Measurements from ENCODE around the gene SLC39A11. TPM values are rescaled to one million over a fixed set of nuclear protein-coding genes. Genes with fewer than 3 reads are reported as not detected.

Gene SLC39A11
- total and polyA plus RNA-seq, 2 experiments from 2014 or later: 11.7 to 16.4 TPM

- no peaks in the 10 kb centered on the region for H3K9me2 ChIP-seq (ENCODE audit: insufficient read depth)
- no peaks in the 10 kb centered on the region for H3K79me2 ChIP-seq (ENCODE audit: insufficient read depth)
- no peak overlapping the region for H3K9ac ChIP-seq
- no peak for TF ChIP-seq EZH2phosphoT487 (IDR thresholded peaks at IDR 0.05; ENCODE audit: insufficient read depth, low read depth)
- no peak overlapping the region for H3K4me3 ChIP-seq
- no peak overlapping the region for H3K4me2 ChIP-seq (ENCODE audit: unreplicated experiment)
- in situ Hi-C loops (cut with MboI): no loop called here
- 82 to 87% methylated on average over 11 of the region's 11 CpGs for WGBS, 2 experiments (ENCODE audit: low coverage in 1 of 2, low lambda C conversion rate in 2 of 2, missing lambda C conversion rate in 2 of 2)
- no peaks in the 10 kb centered on the region for H3F3A ChIP-seq (ENCODE audit: insufficient read depth)
- H3K27me3 ChIP-seq (replicated peaks; ENCODE audit: insufficient read depth): no peaks in the 10 kb centered on the region
- H3K27ac ChIP-seq: no peak overlapping the region
- H3K4me1 ChIP-seq (ENCODE audit: insufficient read depth): no peaks in the 10 kb centered on the region
- no peaks in the 10 kb centered on the region for H3K36me3 ChIP-seq (ENCODE audit: low read depth)
- DNase-seq: no peak
- no peak overlapping the region for H2AFZ ChIP-seq
- H3K9me3 ChIP-seq (ENCODE audit: low read depth): no peaks in the 10 kb centered on the region
- H4K20me1 ChIP-seq (ENCODE audit: insufficient read depth): no peaks in the 10 kb centered on the region
Measured at GRCh38 chr17:72648702-72649101, 443.8 kb downstream of the SLC39A11 start.

DNA sequence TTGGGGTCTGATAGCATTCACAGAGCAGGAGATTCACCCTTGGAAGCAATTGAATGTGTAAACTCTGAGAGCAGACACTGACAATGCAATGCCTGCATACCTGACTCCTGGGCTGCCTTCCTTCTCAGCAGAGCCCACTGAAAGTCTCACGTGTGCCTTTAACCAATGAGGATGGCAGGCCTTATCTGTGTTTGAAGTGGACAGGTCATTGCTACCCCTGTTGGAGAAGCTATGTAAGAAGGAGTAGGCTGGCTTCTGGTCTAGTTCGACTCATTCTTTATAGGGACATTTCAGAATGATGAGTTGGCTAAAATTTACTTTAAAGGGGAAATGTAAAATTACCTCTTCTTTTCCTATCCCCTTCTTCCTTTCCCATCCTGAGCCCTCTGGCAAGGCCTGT, 446.3 kb downstream of the SLC39A11 start:
- no peak for TF ChIP-seq EZH2phosphoT487 (IDR thresholded peaks at IDR 0.05; ENCODE audit: insufficient read depth, low read depth)
- no peak for TF ChIP-seq EZH2 (IDR thresholded peaks at IDR 0.05; ENCODE audit: insufficient read depth, poor library complexity, severe bottlenecking)
- 52 to 62% methylated on average over 2 of the region's 2 CpGs for WGBS, 2 experiments (ENCODE audit: low coverage in 1 of 2, low lambda C conversion rate in 2 of 2, missing lambda C conversion rate in 2 of 2)
- in situ Hi-C loops (cut with MboI): no loop called here

GRCh38 chr17:72644492-72644891, 448.0 kb downstream of the SLC39A11 start:
- H3K9ac ChIP-seq: no peak overlapping the region
- peaks cover 7% of the 10 kb centered on the region; the same call in 1 of the 2 replicates for H3K27me3 ChIP-seq (replicated peaks; ENCODE audit: insufficient read depth)
- H4K20me1 ChIP-seq (ENCODE audit: insufficient read depth): no peaks in the 10 kb centered on the region
- TF ChIP-seq EZH2 (IDR thresholded peaks at IDR 0.05; ENCODE audit: insufficient read depth, poor library complexity, severe bottlenecking): no peak
- TF ChIP-seq EZH2phosphoT487 (IDR thresholded peaks at IDR 0.05; ENCODE audit: insufficient read depth, low read depth): no peak
- H2AFZ ChIP-seq: no peak overlapping the region
- no peaks in the 10 kb centered on the region for H3F3A ChIP-seq (ENCODE audit: insufficient read depth)
- DNase-seq: no peak
- H3K4me1 ChIP-seq (ENCODE audit: insufficient read depth): no peaks in the 10 kb centered on the region
- in situ Hi-C loops (cut with MboI): no loop called here
- no peaks in the 10 kb centered on the region for H3K9me2 ChIP-seq (ENCODE audit: insufficient read depth)
- WGBS, 2 experiments (ENCODE audit: low coverage in 1 of 2, low lambda C conversion rate in 2 of 2, missing lambda C conversion rate in 2 of 2): 72 to 81% methylated on average over 4 of the region's 4 CpGs
- no peak overlapping the region for H3K27ac ChIP-seq
- H3K9me3 ChIP-seq (ENCODE audit: low read depth): no peaks in the 10 kb centered on the region
- no peak overlapping the region for H3K4me3 ChIP-seq
- no peak overlapping the region for H3K4me2 ChIP-seq (ENCODE audit: unreplicated experiment)
- H3K79me2 ChIP-seq (ENCODE audit: insufficient read depth): no peaks in the 10 kb centered on the region
- no peaks in the 10 kb centered on the region for H3K36me3 ChIP-seq (ENCODE audit: low read depth)

More for the DNA sequence above, 446.3 kb downstream of the SLC39A11 start:
- H3K9ac ChIP-seq: no peak overlapping the region
- no peaks in the 10 kb centered on the region for H3K27me3 ChIP-seq (replicated peaks; ENCODE audit: insufficient read depth)
- peak; percentile 8 for DNase-seq
- no peaks in the 10 kb centered on the region for H3F3A ChIP-seq (ENCODE audit: insufficient read depth)
- H3K4me3 ChIP-seq: no peak overlapping the region
- H3K36me3 ChIP-seq (ENCODE audit: low read depth): no peaks in the 10 kb centered on the region
- H3K4me1 ChIP-seq (ENCODE audit: insufficient read depth): no peaks in the 10 kb centered on the region
- H2AFZ ChIP-seq: no peak overlapping the region
- no peaks in the 10 kb centered on the region for H4K20me1 ChIP-seq (ENCODE audit: insufficient read depth)
- no peaks in the 10 kb centered on the region for H3K9me3 ChIP-seq (ENCODE audit: low read depth)
- H3K4me2 ChIP-seq (ENCODE audit: unreplicated experiment): no peak overlapping the region
- no peak overlapping the region for H3K27ac ChIP-seq
- no peaks in the 10 kb centered on the region for H3K9me2 ChIP-seq (ENCODE audit: insufficient read depth)
- H3K79me2 ChIP-seq (ENCODE audit: insufficient read depth): no peaks in the 10 kb centered on the region

GRCh38 chr17:72643575-72644216, 448.8 kb downstream of the SLC39A11 start:
- H3F3A ChIP-seq (ENCODE audit: insufficient read depth): no peaks in the 10 kb centered on the region
- H3K36me3 ChIP-seq (ENCODE audit: low read depth): no peaks in the 10 kb centered on the region
- no peak overlapping the region for H3K9ac ChIP-seq
- no peak overlapping the region for H2AFZ ChIP-seq
- H3K4me3 ChIP-seq: no peak overlapping the region
- H3K4me2 ChIP-seq (ENCODE audit: unreplicated experiment): no peak overlapping the region
- no peaks in the 10 kb centered on the region for H3K9me2 ChIP-seq (ENCODE audit: insufficient read depth)
- peaks cover 7% of the 10 kb centered on the region; the same call in 1 of the 2 replicates for H3K27me3 ChIP-seq (replicated peaks; ENCODE audit: insufficient read depth)
- DNase-seq: no peak
- no peaks in the 10 kb centered on the region for H3K9me3 ChIP-seq (ENCODE audit: low read depth)
- WGBS, 2 experiments (ENCODE audit: low coverage in 1 of 2, low lambda C conversion rate in 2 of 2, missing lambda C conversion rate in 2 of 2): 58 to 61% methylated on average over 4 of the region's 4 CpGs
- no peaks in the 10 kb centered on the region for H3K4me1 ChIP-seq (ENCODE audit: insufficient read depth)
- H4K20me1 ChIP-seq (ENCODE audit: insufficient read depth): no peaks in the 10 kb centered on the region
- H3K79me2 ChIP-seq (ENCODE audit: insufficient read depth): no peaks in the 10 kb centered on the region
- in situ Hi-C loops (cut with MboI): no loop called here
- H3K27ac ChIP-seq: no peak overlapping the region
- no peak for TF ChIP-seq EZH2phosphoT487 (IDR thresholded peaks at IDR 0.05; ENCODE audit: insufficient read depth, low read depth)
- TF ChIP-seq EZH2 (IDR thresholded peaks at IDR 0.05; ENCODE audit: insufficient read depth, poor library complexity, severe bottlenecking): no peak

All from GM23248 (cell line).